HG03521 (cell line): ENCODE data around the gene ZNF783.
"Not testable (repeated sequence)": the region's sequence is repeated elsewhere in the genome, so short reads cannot be mapped to it uniquely, and the experiment has no call there.

Source experiments
- ATAC-seq: cut with Tn5 transposase; IDR thresholded peaks from one replicate; pipeline ENCODE4 v1.9.1; 2021; ENCODE audit warnings: mild to moderate bottlenecking, moderate library complexity; ENCODE audit not compliant: unreplicated experiment

Gene ZNF783

DNA sequence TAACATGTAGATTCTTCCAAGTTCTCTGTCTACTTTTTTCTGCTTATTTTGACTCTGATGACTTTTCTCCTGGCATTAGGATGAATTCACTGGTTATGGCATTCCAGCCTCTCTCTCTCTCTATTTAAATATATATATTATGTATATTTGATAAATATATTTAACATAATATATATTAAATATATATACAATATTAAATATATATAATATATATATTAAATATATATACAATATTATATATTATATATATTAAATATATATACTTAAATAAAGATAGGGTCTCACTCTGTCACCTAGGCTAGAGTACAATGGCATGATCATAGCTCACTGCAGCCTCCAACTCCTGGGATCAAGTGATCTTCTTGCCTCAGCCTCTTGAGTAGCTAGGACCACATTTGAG is 60.7 kb downstream of the ZNF783 start:
- ATAC-seq = no peak

DNA sequence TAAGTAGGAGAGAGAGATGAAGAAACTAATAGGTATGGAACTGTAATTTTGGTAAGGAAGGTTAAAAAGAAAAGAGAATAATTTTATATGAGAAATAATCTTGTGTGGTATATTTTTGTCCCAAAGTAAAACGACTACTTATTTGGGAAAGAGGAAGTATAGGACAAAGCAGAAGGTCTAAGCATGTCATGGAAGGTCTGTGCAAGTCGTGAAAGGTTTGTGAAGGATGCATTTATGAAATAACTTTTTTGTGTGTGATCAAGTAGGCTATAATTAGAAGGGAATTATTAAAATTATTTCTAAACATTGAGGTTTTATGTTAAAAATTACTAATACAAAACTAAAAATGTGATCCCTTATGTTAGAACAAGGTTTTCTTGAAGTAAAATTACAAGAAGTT is 63.3 kb downstream of the ZNF783 start:
- no peak for ATAC-seq

DNA sequence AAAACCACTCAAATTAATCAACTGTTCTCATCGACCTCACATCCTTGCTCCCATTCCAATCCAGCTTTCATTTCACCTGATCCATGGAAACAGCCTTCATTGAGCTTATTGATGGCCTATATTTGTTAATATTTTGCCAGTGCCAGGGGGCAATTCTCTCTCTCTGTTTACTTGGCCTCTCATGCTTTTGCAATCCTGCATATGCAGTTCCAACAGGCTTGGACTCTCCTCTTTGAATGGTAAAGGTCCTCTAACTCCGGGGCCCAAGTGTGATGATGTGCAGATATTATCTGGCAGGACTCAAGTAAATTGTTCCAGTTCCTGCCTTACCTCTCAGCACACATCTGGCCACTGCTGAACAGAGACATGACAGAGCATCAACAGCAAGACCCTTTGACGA is 67.3 kb downstream of the ZNF783 start:
- ATAC-seq = no peak

DNA sequence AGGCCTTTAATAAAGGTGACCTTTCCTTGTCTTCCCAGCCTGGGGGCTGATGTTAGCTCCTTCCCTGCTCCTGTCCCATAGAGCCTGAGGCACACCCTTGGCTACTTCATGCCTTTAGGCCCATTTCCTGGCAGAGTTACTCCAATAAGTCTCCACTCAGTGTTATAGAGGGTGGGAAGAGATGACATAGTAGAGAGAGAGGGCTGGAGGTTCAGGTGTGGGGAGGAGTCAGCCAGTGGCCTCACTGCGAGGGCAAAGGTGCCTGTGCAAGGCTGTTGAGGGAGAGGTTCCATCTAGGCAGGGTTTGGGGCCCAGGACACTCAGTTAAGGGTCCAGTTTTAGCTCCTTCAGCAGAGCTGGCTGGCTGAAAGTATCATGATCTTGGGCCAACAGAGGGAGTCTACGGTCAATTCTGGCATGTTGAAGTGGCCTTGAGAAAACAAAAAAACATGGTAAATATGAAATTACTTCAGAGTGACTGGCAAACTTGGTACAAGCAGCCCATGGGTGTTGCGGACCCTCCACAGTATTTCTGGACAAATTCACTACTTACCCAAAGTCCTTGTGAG is 67.9 kb downstream of the ZNF783 start:
- no peak for ATAC-seq

DNA sequence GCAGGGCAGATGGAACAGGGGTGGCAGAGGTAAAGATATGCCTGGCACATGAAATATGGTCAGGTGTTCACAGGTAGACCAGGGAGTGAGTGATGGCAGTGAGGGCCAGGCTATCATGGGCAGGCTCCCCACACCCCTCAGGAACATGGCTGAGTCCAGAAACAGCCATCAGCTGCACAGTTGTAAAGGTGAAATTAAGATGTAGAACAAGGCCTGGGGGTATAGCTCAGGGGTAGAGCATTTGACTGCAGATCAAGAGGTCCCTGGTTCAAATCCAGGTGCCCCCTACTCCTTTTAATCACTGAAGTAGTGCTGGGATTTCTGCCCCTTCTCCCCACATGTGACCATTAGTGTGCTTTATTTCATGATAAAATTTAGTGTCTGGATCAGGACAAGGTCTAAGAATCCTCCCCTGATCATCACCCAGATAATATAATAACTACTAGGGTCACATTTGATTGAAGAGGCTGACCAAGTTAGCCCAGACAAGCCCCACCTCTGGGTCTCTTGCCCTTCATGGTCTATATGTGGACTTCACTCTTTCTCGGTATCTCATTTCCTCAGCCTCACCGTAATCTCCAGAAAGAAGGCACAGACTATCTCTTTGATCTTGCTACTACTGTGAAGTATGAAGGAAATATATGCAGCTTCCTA is 69.0 kb downstream of the ZNF783 start:
- ATAC-seq = no peak

DNA sequence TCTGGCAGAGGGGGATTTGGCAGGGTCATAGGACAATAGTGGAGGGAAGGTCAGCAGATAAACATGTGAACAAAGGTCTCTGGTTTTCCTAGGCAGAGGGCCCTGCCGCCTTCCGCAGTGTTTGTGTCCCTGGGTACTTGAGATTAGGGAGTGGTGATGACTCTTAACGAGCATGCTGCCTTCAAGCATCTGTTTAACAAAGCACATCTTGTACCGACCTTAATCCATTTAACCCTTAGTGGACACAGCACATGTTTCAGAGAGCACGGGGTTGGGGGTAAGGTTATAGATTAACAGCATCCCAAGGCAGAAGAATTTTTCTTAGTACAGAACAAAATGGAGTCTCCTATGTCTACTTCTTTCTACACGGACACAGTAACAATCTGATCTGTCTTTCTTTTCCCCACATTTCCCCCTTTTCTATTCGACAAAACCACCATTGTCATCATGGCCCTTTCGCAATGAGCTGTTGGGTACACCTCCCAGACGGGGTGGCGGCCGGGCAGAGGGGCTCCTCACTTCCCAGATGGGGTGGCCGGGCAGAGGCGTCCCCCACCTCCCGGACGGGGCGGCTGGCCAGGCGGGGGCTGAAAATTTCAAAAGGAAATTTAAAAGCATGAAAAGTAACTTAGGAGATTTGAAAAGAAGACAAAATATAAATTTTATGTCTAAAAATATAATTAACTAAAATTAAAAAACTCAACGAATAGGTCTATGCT is 70.8 kb downstream of the ZNF783 start:
- not testable (repeated sequence) for ATAC-seq

DNA sequence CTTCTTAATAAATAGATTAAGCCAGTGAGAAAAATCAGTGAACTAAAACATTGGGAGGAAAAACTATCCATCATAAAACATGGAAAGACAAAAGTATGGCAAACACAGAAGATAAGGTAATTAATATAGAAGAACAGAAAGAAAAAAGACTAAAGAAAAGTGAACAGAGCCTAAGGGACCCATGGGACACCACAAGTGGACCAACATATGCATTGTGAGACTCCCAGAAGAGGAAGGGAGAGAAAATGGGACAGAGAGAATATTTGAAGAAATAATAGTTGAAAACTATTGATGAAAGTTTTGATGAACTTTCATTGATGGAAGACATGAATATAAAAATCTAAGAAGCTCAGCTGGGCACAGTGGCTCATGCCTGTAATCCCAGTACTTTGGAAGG is 71.3 kb downstream of the ZNF783 start:
- ATAC-seq = no peak

DNA sequence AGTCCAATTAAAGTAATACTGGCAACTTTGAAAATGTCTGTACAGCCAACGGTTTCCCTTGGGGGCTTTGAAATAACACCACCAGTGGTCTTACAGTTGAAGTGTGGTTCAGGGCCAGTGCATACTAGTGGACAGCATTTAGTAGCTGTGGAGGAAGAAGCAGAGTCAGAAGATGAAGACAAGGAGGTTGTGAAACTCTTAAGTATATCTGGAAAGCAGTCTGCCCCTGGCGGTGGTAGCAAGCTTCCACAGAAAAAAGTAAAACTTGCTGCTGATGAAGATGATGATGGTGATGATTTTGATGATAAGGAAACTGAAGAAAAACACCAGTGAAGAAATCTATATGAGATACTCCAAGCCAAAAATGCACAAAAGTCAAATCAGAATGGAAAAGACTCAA is 72.2 kb downstream of the ZNF783 start:
- ATAC-seq = no peak
